Ovary (tissue), 3 donors: ENCODE results near the gene SLC9A1.

Experiments used
- POLR2A ChIP-seq: fragments of 450-650 bp; IDR thresholded peaks from one replicate; pipeline ENCODE4 v1.6.1; 2017; ENCODE audit warnings: antibody characterized with exemption, mild to moderate bottlenecking, moderate library complexity
- TF ChIP-seq, protein P1 (sequence below), 3 donors: fragments of 450-650 bp in 2 of 3; fragments of 200-600 bp in 1 of 3; IDR thresholded peaks; one replicate each; pipeline versions ENCODE4 v1.5.1 to v1.8.0; 2016 to 2022; ENCODE audit warnings: antibody characterized with exemption in 3 of 3, mild to moderate bottlenecking in 1 of 3
- donor health status: DM: no; HTN: no; CAD: no.

GRCh38 chr1:27118440-27118689 lies 36.6 kb downstream of the SLC9A1 start:
- TF ChIP-seq POLR2A: no peak
- TF ChIP-seq, protein P1, sequence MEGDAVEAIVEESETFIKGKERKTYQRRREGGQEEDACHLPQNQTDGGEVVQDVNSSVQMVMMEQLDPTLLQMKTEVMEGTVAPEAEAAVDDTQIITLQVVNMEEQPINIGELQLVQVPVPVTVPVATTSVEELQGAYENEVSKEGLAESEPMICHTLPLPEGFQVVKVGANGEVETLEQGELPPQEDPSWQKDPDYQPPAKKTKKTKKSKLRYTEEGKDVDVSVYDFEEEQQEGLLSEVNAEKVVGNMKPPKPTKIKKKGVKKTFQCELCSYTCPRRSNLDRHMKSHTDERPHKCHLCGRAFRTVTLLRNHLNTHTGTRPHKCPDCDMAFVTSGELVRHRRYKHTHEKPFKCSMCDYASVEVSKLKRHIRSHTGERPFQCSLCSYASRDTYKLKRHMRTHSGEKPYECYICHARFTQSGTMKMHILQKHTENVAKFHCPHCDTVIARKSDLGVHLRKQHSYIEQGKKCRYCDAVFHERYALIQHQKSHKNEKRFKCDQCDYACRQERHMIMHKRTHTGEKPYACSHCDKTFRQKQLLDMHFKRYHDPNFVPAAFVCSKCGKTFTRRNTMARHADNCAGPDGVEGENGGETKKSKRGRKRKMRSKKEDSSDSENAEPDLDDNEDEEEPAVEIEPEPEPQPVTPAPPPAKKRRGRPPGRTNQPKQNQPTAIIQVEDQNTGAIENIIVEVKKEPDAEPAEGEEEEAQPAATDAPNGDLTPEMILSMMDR (IDR thresholded peaks at IDR 0.05): no peak
